Immature natural killer cell (primary cell): ENCODE measurements around the gene TUBA1A. TPM values are rescaled to one million over a fixed set of nuclear protein-coding genes. Genes with fewer than 3 reads are reported as not detected.
"Not testable (repeated sequence)": the region's sequence is repeated elsewhere in the genome, so short reads cannot be mapped to it uniquely, and the experiment has no call there.

Source experiments
- DNase-seq, 3 donors: peaks; one replicate each; pipeline ENCODE4 v3.0.0; 2022; ENCODE audit warnings: mixed read lengths in 1 of 3
- H3K27ac Mint-ChIP-seq, 6 donors: one replicate each; pipeline ENCODE4 v1.8.0; 2020; ENCODE audit warnings: mixed read lengths in 6 of 6, mild to moderate bottlenecking in 5 of 6, inconsistent platforms in 4 of 6, moderate library complexity in 3 of 6
- H3K27me3 Mint-ChIP-seq, 3 donors: one replicate each; pipeline ENCODE4 v1.8.0; 2020 to 2021; ENCODE audit warnings: low read depth in 3 of 3, mild to moderate bottlenecking in 3 of 3, mixed read lengths in 3 of 3, moderate library complexity in 3 of 3, inconsistent platforms in 1 of 3
- H3K36me3 Mint-ChIP-seq, 3 donors: one replicate each; pipeline ENCODE4 v1.8.0; 2020; ENCODE audit warnings: mixed read lengths in 3 of 3, inconsistent platforms in 2 of 3, mild to moderate bottlenecking in 2 of 3
- H3K4me1 Mint-ChIP-seq, 2 donors: one replicate each; pipeline ENCODE4 v1.8.0; 2020; ENCODE audit warnings: inconsistent platforms in 2 of 2, mild to moderate bottlenecking in 2 of 2, mixed read lengths in 2 of 2, moderate library complexity in 1 of 2
- H3K4me3 Mint-ChIP-seq, 5 donors: one replicate each; pipeline ENCODE4 v1.8.0; 2020; ENCODE audit warnings: mild to moderate bottlenecking in 5 of 5, mixed read lengths in 5 of 5, inconsistent platforms in 3 of 5, moderate library complexity in 3 of 5
- H3K9me3 Mint-ChIP-seq, 6 donors: one replicate each; pipeline ENCODE4 v1.8.0; 2020; ENCODE audit warnings: mild to moderate bottlenecking in 6 of 6, mixed read lengths in 6 of 6, inconsistent platforms in 4 of 6, moderate library complexity in 3 of 6
- polyA plus RNA-seq, 3 donors: library from polyadenylated mRNA; unstranded; fragments of 300-500 nt; fragmentation: Illumina TruSeq; gene quantifications; one replicate each; pipeline ENCODE4 v1.2.3, GENCODE V29; 2021

The TUBA1A gene
- polyA plus RNA-seq, 3 donors from 2014 or later = 157 to 209 (median 206) TPM

GRCh38 chr12:49220972-49221371 lies 32.1 kb upstream of the TUBA1A start:
- no peak overlapping the region for H3K4me3 Mint-ChIP-seq
- no peaks in the 10 kb centered on the region for H3K4me1 Mint-ChIP-seq
- H3K27me3 Mint-ChIP-seq = peaks cover 2 to 3% (median 2%) of the 10 kb centered on the region in 3 donors
- no peaks in the 10 kb centered on the region for H3K9me3 Mint-ChIP-seq
- H3K27ac Mint-ChIP-seq = no peak overlapping the region
- no peaks in the 10 kb centered on the region for H3K36me3 Mint-ChIP-seq
- no peak for DNase-seq

DNA sequence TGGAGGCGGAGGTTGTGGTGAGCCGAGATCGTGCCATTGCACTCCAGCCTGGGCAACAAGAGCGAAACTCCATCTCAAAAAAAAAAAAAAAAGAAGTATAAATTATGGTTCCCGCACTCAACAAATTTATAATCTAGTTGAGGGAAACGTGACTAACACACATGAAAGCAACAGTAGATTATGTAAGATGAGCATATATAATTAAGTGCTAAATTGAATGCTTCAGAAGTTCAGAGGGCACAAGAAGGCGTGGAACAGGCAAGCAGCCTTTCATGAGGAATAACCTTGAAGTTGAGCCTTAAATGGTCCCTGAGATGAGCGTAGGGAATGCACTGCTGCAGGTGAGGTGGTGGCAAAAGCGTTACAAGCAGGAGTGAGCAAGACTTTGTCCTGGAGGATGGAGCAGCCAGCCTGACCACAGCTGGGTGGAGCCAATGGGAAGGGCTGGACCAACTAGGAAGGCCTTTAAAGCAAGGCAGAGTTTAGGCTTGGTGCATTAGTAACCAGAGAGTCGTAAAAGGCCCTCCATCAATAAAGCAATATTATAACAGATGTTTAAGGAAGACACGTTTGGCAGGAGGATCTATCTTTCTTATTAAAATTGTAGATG lies 30.6 kb upstream of the TUBA1A start:
- peaks cover 2 to 3% (median 3%) of the 10 kb centered on the region in 3 donors for H3K27me3 Mint-ChIP-seq
- H3K36me3 Mint-ChIP-seq = no peaks in the 10 kb centered on the region
- DNase-seq = no peak
- H3K4me3 Mint-ChIP-seq = no peak overlapping the region
- no peaks in the 10 kb centered on the region for H3K4me1 Mint-ChIP-seq
- H3K27ac Mint-ChIP-seq = no peak overlapping the region
- H3K9me3 Mint-ChIP-seq = no peaks in the 10 kb centered on the region

DNA sequence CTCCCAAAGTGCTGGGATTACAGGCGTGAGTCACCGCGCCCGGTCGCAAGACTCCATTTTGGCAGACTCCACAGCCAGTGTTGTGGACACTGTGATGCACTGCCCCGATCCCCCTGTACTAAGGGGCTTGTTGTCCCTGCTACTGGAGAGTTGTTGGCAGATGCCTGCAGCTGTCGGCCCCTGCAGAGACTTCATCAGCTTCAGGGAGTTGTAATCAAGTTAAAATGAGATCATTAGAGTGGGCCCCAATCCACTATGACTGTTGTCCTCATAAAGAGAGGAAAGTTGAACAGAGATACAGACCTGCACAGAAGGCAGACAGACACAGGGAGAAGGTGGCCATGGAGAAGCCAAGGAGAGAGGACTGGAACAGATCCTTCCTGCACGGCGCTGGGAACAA lies 23.7 kb upstream of the TUBA1A start:
- Mint-ChIP-seq H3K36me3 (no peaks in the 10 kb centered on the region), H3K9me3 (no peaks in the 10 kb centered on the region)

GRCh38 chr12:49210703-49211102 lies 21.8 kb upstream of the TUBA1A start:
- not testable (repeated sequence) for H3K9me3 Mint-ChIP-seq

More for the DNA sequence above, 23.7 kb upstream of the TUBA1A start:
- Mint-ChIP-seq H3K27ac (no peak overlapping the region), H3K4me1 (no peaks in the 10 kb centered on the region), H3K27me3 (peaks cover 2 to 3% (median 3%) of the 10 kb centered on the region in 3 donors), H3K4me3 (no peak overlapping the region)
- no peak for DNase-seq

DNA sequence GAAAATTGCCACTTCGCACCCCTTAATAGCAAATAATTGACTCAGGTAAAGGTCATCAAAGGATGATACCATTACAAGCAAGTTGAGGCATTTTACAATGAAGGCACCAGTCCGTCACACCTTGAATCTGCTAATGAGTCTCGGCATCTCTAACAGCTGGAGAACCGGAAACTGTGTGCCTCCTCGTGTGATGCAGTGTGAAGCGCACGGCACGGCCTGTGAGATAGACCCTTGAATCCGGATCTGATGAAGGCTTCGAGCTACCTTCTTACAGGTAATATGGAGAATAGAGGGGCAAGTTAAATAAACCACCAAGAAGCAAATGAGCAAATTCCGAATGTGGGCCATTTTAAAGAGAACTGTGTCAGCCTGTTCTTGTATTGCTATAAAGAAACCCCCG lies 19.8 kb upstream of the TUBA1A start:
- Mint-ChIP-seq H3K4me3 (no peak overlapping the region), H3K27ac (no peak overlapping the region), H3K4me1 (no peaks in the 10 kb centered on the region), H3K9me3 (no peaks in the 10 kb centered on the region), H3K27me3 (peaks cover 0 to 4% (median 3%) of the 10 kb centered on the region in 3 donors), H3K36me3 (no peaks in the 10 kb centered on the region)
- no peak for DNase-seq

More at GRCh38 chr12:49210703-49211102, 21.8 kb upstream of the TUBA1A start:
- H3K36me3 Mint-ChIP-seq, H3K4me1 Mint-ChIP-seq, H3K4me3 Mint-ChIP-seq, H3K27ac Mint-ChIP-seq, DNase-seq, H3K27me3 Mint-ChIP-seq: not testable (repeated sequence)

GRCh38 chr12:49208146-49208545 lies 19.3 kb upstream of the TUBA1A start:
- Mint-ChIP-seq H3K4me3 (no peak overlapping the region), H3K4me1 (no peaks in the 10 kb centered on the region), H3K27ac (no peak overlapping the region), H3K9me3 (no peaks in the 10 kb centered on the region), H3K36me3 (no peaks in the 10 kb centered on the region), H3K27me3 (peaks cover 0 to 6% (median 3%) of the 10 kb centered on the region in 3 donors)
- DNase-seq = no peak

GRCh38 chr12:49206389-49206788 lies 17.5 kb upstream of the TUBA1A start:
- Mint-ChIP-seq H3K27me3 (peaks cover 0 to 6% (median 6%) of the 10 kb centered on the region in 3 donors), H3K9me3 (no peaks in the 10 kb centered on the region), H3K4me3 (no peak overlapping the region), H3K27ac (no peak overlapping the region), H3K36me3 (no peaks in the 10 kb centered on the region), H3K4me1 (peaks cover 4 to 7% of the 10 kb centered on the region in 2 donors)
- no peak for DNase-seq

GRCh38 chr12:49201595-49202295 lies 12.9 kb upstream of the TUBA1A start:
- Mint-ChIP-seq H3K4me3 (no peak overlapping the region), H3K27me3 (peaks cover 0 to 13% (median 6%) of the 10 kb centered on the region in 3 donors), H3K27ac (peak overlapping the region in 2 of 6 donors; percentile 36 to 62), H3K4me1 (peaks cover 9 to 14% of the 10 kb centered on the region in 2 donors), H3K36me3 (no peaks in the 10 kb centered on the region), H3K9me3 (no peaks in the 10 kb centered on the region)
- no peak for DNase-seq

DNA sequence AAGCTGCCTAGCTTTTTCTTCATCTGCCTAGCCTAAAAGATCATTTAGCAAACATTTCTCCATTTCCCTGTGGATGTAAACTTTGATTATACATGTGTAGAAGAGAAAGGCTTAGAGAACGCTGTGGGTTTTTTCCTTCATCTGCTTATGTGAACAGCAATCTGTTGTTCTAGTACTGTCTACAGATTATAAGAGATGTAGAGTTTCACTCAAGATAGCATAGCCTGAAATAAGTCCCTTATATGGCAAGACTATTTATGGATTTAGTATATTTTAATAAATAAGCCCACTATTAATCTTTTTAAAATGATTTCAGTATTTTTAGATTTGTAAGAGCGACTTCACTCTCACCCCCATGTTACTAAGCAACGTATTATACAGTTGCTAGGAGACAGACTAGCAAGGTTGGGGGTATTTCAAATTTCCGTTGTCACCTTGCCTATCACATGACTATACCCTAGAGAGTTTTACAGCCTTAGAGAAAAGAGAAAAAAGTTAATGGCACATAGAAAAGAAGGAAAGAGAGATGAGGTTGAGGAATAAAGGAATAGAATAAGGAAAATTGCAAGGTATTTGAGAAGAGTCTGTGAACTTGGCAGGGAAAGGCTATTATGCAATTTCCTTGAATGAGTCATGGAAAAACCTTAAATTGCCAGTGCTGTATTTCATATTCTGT lies 12.2 kb upstream of the TUBA1A start:
- peak overlapping the region in 4 of 6 donors; percentile 29 to 47 (median 36) for H3K27ac Mint-ChIP-seq
- peak overlapping the region in 2 of 5 donors; percentile 2 to 12 for H3K4me3 Mint-ChIP-seq
- H3K36me3 Mint-ChIP-seq = no peaks in the 10 kb centered on the region
- peaks cover 0 to 13% (median 6%) of the 10 kb centered on the region in 3 donors for H3K27me3 Mint-ChIP-seq
- peaks cover 9 to 14% of the 10 kb centered on the region in 2 donors for H3K4me1 Mint-ChIP-seq
- DNase-seq = peak; percentile 35 to 56 (median 46)
- H3K9me3 Mint-ChIP-seq = no peaks in the 10 kb centered on the region

DNA sequence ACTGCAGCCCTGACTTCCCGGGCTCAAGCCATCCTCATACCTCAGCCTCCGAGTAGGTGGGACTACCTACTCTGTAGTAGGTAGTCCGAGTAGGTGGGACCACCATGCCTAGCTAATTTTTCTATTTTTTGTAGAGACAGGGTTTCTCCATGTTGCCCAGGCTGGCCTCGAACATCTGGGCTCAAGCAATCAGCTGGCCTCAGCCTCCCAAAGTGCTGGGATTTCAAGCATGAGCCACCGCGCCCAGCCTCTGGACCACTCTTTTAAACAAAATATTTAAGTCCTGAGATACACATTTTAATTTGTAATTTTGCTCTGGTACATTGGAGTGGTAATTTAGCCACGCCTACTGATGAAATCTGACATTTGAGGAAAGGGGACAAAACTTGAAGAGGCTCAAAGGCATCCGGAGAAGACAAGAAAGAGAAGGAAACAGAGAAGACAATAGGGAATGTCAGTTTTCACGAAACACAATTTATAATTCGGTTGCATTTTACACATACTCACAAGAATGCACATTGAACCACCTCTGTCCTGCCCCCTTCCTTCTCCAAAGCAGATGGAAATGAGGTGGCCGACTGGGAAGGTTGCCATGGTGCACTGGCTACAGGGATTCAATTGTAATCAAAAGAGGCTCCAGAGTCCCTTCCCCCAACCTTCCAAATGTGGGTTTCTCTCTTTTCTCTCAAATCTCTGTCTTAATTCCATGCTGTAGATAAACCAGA lies 9.7 kb upstream of the TUBA1A start:
- DNase-seq = no peak
- Mint-ChIP-seq H3K27me3 (peaks cover 0 to 11% (median 8%) of the 10 kb centered on the region in 3 donors), H3K9me3 (no peaks in the 10 kb centered on the region), H3K4me1 (peaks cover 9 to 14% of the 10 kb centered on the region in 2 donors), H3K36me3 (peaks cover 0 to 4% (median 0%) of the 10 kb centered on the region in 3 donors), H3K4me3 (no peak overlapping the region), H3K27ac (no peak overlapping the region)

- Mint-ChIP-seq H3K4me1 (peaks cover 9 to 14% of the 10 kb centered on the region in 2 donors), H3K27ac (no peak overlapping the region), H3K9me3 (no peaks in the 10 kb centered on the region), H3K27me3 (peaks cover 0 to 8% (median 8%) of the 10 kb centered on the region in 3 donors), H3K36me3 (peaks cover 0 to 4% (median 3%) of the 10 kb centered on the region in 3 donors), H3K4me3 (no peak overlapping the region)
- no peak for DNase-seq
Measured at GRCh38 chr12:49197256-49197655, 8.4 kb upstream of the TUBA1A start.

- no peaks in the 10 kb centered on the region for H3K9me3 Mint-ChIP-seq
- no peak for DNase-seq
- peaks cover 0 to 7% (median 5%) of the 10 kb centered on the region in 3 donors for H3K27me3 Mint-ChIP-seq
- H3K36me3 Mint-ChIP-seq = peaks cover 0 to 4% (median 3%) of the 10 kb centered on the region in 3 donors
- no peak overlapping the region for H3K27ac Mint-ChIP-seq
- H3K4me3 Mint-ChIP-seq = no peak overlapping the region
- peaks cover 0 to under 1% of the 10 kb centered on the region in 2 donors for H3K4me1 Mint-ChIP-seq
Measured at GRCh38 chr12:49195736-49196135, 6.9 kb upstream of the TUBA1A start.

DNA sequence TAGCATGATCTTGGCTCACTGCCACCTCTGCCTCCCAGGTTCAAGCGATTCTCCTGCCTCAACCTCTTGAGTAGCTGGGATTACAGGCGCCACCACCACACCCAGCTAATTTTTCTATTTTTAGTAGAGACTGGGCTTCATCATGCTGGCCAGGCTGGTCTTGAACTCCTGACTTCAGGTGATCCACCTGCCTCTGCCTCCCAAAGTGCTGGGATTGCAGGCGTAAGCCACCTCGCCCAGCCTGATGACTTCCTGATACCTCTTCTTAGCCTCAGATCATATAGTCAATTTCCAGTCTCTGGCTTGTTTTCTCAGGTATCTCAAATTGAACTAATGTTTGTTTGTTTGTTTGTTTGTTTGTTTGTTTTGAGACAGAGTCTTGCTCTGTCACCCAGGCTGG lies 4.9 kb upstream of the TUBA1A start:
- not testable (repeated sequence) for H3K36me3 Mint-ChIP-seq, H3K4me1 Mint-ChIP-seq, DNase-seq, H3K27ac Mint-ChIP-seq, H3K27me3 Mint-ChIP-seq, H3K9me3 Mint-ChIP-seq, H3K4me3 Mint-ChIP-seq
